Measurements from ENCODE around the gene AGBL1.

AGBL1 gene

GRCh38 chr15:86714241-86714640 is 634.6 kb downstream of the AGBL1 start:
- no peak for DNase-seq (ENCODE audit: low read depth)

GRCh38 chr15:86725628-86726027 is 646.0 kb downstream of the AGBL1 start:
- DNase-seq (ENCODE audit: low read depth): no peak

GRCh38 chr15:86735247-86736040 is 655.8 kb downstream of the AGBL1 start:
- no peak for DNase-seq (ENCODE audit: low read depth)

GRCh38 chr15:86741917-86742316 is 662.2 kb downstream of the AGBL1 start:
- DNase-seq (ENCODE audit: low read depth): no peak

- no peak for DNase-seq (ENCODE audit: low read depth)
Measured at GRCh38 chr15:86743283-86743903, 663.7 kb downstream of the AGBL1 start.

- DNase-seq (ENCODE audit: low read depth): no peak
Measured at GRCh38 chr15:86744198-86744780, 664.6 kb downstream of the AGBL1 start.

- DNase-seq (ENCODE audit: low read depth): no peak
Measured at GRCh38 chr15:86751116-86751515, 671.4 kb downstream of the AGBL1 start.

- no peak for DNase-seq (ENCODE audit: low read depth)
Measured at GRCh38 chr15:86754846-86755245, 675.2 kb downstream of the AGBL1 start.

- no peak for DNase-seq (ENCODE audit: low read depth)
Measured at GRCh38 chr15:86756688-86757087, 677.0 kb downstream of the AGBL1 start.

- no peak for DNase-seq (ENCODE audit: low read depth)
Measured at GRCh38 chr15:86759800-86760523, 680.3 kb downstream of the AGBL1 start.

GRCh38 chr15:86762874-86763273 is 683.2 kb downstream of the AGBL1 start:
- no peak for DNase-seq (ENCODE audit: low read depth)

- no peak for DNase-seq (ENCODE audit: low read depth)
Measured at GRCh38 chr15:86764021-86764420, 684.4 kb downstream of the AGBL1 start.

GRCh38 chr15:86765281-86765680 is 685.6 kb downstream of the AGBL1 start:
- DNase-seq (ENCODE audit: low read depth): no peak

- DNase-seq (ENCODE audit: low read depth): no peak
Measured at GRCh38 chr15:86772369-86773059, 692.8 kb downstream of the AGBL1 start.

- DNase-seq (ENCODE audit: low read depth): no peak
Measured at GRCh38 chr15:86773736-86774135, 694.1 kb downstream of the AGBL1 start.

- DNase-seq (ENCODE audit: low read depth): no peak
Measured at GRCh38 chr15:86776145-86776544, 696.5 kb downstream of the AGBL1 start.

- DNase-seq (ENCODE audit: low read depth): no peak
Measured at GRCh38 chr15:86796521-86796920, 716.9 kb downstream of the AGBL1 start.

GRCh38 chr15:86797135-86797534 is 717.5 kb downstream of the AGBL1 start:
- DNase-seq (ENCODE audit: low read depth): no peak

- no peak for DNase-seq (ENCODE audit: low read depth)
Measured at GRCh38 chr15:86799226-86799625, 719.6 kb downstream of the AGBL1 start.

GRCh38 chr15:86802244-86802643 is 722.6 kb downstream of the AGBL1 start:
- DNase-seq (ENCODE audit: low read depth): no peak

- no peak for DNase-seq (ENCODE audit: low read depth)
Measured at GRCh38 chr15:86804406-86804805, 724.7 kb downstream of the AGBL1 start.

- DNase-seq (ENCODE audit: low read depth): no peak
Measured at GRCh38 chr15:86810329-86810728, 730.7 kb downstream of the AGBL1 start.

Measured in GM04504 (cell line).